ENCODE measurements around the gene ELMOD3.

The ELMOD3 gene

GRCh38 chr2:85409845-85410583 lies 55.4 kb downstream of the ELMOD3 start, which contains the start of gene CAPG (continued):
- TF ChIP-seq MEIS1 (CRISPR knock-in tag; IDR thresholded peaks at IDR 0.05; ENCODE audit: borderline replicate concordance) (no peak), KLF9 (tag by site-specific recombination; IDR thresholded peaks at IDR 0.05; ENCODE audit: low read depth) (0 out of 2 replicates have a peak, but pooled peaks have one; percentile 11), KLF1 (tag by site-specific recombination; IDR thresholded peaks at IDR 0.05) (peak; percentile 83), SP3 (tag by site-specific recombination; IDR thresholded peaks at IDR 0.05) (no peak), ZNF223 (tag by site-specific recombination; IDR thresholded peaks at IDR 0.05) (no peak), REPIN1 (tag by site-specific recombination; IDR thresholded peaks at IDR 0.05; ENCODE audit: low read depth) (no peak), ZNF707 (tag by site-specific recombination; IDR thresholded peaks at IDR 0.05) (no peak), ZNF174 (tag by site-specific recombination; IDR thresholded peaks at IDR 0.05) (no peak), RBAK (tag by site-specific recombination; IDR thresholded peaks at IDR 0.05) (no peak), TRIM28 (IDR thresholded peaks at IDR 0.05; ENCODE audit: borderline replicate concordance, low read length) (no peak), PRDM2 (tag by site-specific recombination; IDR thresholded peaks at IDR 0.05; ENCODE audit: borderline replicate concordance) (no peak), EGR2 (tag by site-specific recombination; IDR thresholded peaks at IDR 0.05; ENCODE audit: low read depth) (peak; percentile 82)
- TF ChIP-seq, protein P1, sequence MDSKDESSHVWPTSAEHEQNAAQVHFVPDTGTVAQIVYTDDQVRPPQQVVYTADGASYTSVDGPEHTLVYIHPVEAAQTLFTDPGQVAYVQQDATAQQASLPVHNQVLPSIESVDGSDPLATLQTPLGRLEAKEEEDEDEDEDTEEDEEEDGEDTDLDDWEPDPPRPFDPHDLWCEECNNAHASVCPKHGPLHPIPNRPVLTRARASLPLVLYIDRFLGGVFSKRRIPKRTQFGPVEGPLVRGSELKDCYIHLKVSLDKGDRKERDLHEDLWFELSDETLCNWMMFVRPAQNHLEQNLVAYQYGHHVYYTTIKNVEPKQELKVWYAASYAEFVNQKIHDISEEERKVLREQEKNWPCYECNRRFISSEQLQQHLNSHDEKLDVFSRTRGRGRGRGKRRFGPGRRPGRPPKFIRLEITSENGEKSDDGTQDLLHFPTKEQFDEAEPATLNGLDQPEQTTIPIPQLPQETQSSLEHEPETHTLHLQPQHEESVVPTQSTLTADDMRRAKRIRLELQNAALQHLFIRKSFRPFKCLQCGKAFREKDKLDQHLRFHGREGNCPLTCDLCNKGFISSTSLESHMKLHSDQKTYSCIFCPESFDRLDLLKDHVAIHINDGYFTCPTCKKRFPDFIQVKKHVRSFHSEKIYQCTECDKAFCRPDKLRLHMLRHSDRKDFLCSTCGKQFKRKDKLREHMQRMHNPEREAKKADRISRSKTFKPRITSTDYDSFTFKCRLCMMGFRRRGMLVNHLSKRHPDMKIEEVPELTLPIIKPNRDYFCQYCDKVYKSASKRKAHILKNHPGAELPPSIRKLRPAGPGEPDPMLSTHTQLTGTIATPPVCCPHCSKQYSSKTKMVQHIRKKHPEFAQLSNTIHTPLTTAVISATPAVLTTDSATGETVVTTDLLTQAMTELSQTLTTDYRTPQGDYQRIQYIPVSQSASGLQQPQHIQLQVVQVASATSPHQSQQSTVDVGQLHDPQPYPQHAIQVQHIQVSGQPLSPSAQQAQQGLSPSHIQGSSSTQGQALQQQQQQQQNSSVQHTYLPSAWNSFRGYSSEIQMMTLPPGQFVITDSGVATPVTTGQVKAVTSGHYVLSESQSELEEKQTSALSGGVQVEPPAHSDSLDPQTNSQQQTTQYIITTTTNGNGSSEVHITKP (tag by site-specific recombination; IDR thresholded peaks at IDR 0.05) = peak; percentile 24; the same call in 1 of the 2 replicates
- TF ChIP-seq, protein P2, sequence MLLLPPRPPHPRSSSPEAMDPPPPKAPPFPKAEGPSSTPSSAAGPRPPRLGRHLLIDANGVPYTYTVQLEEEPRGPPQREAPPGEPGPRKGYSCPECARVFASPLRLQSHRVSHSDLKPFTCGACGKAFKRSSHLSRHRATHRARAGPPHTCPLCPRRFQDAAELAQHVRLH (tag by site-specific recombination; IDR thresholded peaks at IDR 0.05) = no peak

GRCh38 chr2:85410584-85411404 lies 56.2 kb downstream of the ELMOD3 start:
- Histone ChIP-seq H3K9me3 (ENCODE audit: control insufficient read depth, insufficient read depth, low read depth, low read length) (no peaks in the 10 kb centered on the region), H3K27ac (ENCODE audit: extremely low read depth, low read depth, low read length) (no peak overlapping the region), H3K36me3 (ENCODE audit: control insufficient read depth in 2 of 2, insufficient read depth in 1 of 2, low read length in 2 of 2) (no peaks in the 10 kb centered on the region), H3K4me3 (ENCODE audit: low read depth, low read length) (no peak overlapping the region), H3K4me1 (ENCODE audit: control insufficient read depth, insufficient read depth, low read length) (no peaks in the 10 kb centered on the region; the same call in 1 of the 2 replicates)
- CTCF ChIA-PET = interaction anchor here (0.7 to 1.4 kb wide), 2 partner anchors 18 to 141 kb away, joined by 3 to 4 read pairs; no protein-coding TSS in a partner anchor
- POLR2A ChIA-PET = no interaction called here
- TF ChIP-seq ZNF169 (tag by site-specific recombination; IDR thresholded peaks at IDR 0.05) (no peak), ZNF449 (tag by site-specific recombination; IDR thresholded peaks at IDR 0.05) (no peak), FEZF1 (tag by site-specific recombination; IDR thresholded peaks at IDR 0.05) (no peak), YY2 (tag by site-specific recombination; IDR thresholded peaks at IDR 0.05) (no peak), KLF10 (tag by site-specific recombination; IDR thresholded peaks at IDR 0.05) (no peak), ZNF600 (tag by site-specific recombination; IDR thresholded peaks at IDR 0.05) (no peak), ZNF585B (tag by site-specific recombination; IDR thresholded peaks at IDR 0.05) (no peak), ZNF792 (tag by site-specific recombination; IDR thresholded peaks at IDR 0.05) (no peak), ZNF658 (tag by site-specific recombination; IDR thresholded peaks at IDR 0.05) (no peak), ZNF157 (tag by site-specific recombination; IDR thresholded peaks at IDR 0.05) (no peak), ZNF311 (tag by site-specific recombination; IDR thresholded peaks at IDR 0.05; ENCODE audit: borderline replicate concordance) (no peak)

All from HEK293 (cell line).